ENCODE measurements around the gene C1QTNF3.

The C1QTNF3 gene

DNA sequence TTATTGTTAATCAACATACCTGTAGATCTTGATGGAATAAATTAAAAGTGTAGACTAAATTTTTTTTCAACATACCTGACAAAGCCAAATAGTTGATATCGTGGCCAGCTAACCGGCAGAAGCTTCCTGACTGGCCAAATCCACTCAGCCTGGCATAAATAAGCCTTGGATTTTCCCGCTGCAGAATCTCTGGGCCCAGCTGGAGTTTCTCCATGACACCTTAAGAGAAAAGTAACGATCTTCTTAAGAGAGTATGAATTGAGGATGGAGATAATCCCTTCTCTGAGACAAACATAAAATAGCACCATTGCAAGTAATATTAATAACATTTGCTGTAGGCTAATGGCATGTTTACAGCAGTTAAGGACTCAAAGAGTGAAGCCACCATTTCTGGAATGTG is 37.3 kb downstream of the C1QTNF3 start:
- ATAC-seq (ENCODE audit: low read depth) = no peak
- no peaks in the 10 kb centered on the region for H3K36me3 ChIP-seq (ENCODE audit: low read depth)
- H3K9me3 ChIP-seq (ENCODE audit: severe bottlenecking) = no peaks in the 10 kb centered on the region
- no peak overlapping the region for H3K27ac ChIP-seq (ENCODE audit: poor library complexity, severe bottlenecking)
- H3K4me3 ChIP-seq (ENCODE audit: severe bottlenecking) = no peak overlapping the region
- no peaks in the 10 kb centered on the region for H3K27me3 ChIP-seq (ENCODE audit: insufficient read depth, poor library complexity, severe bottlenecking)
- DNase-seq (ENCODE audit: low spot score) = no peak
- TF ChIP-seq, protein P1, sequence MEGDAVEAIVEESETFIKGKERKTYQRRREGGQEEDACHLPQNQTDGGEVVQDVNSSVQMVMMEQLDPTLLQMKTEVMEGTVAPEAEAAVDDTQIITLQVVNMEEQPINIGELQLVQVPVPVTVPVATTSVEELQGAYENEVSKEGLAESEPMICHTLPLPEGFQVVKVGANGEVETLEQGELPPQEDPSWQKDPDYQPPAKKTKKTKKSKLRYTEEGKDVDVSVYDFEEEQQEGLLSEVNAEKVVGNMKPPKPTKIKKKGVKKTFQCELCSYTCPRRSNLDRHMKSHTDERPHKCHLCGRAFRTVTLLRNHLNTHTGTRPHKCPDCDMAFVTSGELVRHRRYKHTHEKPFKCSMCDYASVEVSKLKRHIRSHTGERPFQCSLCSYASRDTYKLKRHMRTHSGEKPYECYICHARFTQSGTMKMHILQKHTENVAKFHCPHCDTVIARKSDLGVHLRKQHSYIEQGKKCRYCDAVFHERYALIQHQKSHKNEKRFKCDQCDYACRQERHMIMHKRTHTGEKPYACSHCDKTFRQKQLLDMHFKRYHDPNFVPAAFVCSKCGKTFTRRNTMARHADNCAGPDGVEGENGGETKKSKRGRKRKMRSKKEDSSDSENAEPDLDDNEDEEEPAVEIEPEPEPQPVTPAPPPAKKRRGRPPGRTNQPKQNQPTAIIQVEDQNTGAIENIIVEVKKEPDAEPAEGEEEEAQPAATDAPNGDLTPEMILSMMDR (IDR thresholded peaks at IDR 0.05; ENCODE audit: poor library complexity, severe bottlenecking) = no peak
- H3K4me1 ChIP-seq (ENCODE audit: insufficient read depth, poor library complexity, severe bottlenecking) = peaks cover 6% of the 10 kb centered on the region

DNA sequence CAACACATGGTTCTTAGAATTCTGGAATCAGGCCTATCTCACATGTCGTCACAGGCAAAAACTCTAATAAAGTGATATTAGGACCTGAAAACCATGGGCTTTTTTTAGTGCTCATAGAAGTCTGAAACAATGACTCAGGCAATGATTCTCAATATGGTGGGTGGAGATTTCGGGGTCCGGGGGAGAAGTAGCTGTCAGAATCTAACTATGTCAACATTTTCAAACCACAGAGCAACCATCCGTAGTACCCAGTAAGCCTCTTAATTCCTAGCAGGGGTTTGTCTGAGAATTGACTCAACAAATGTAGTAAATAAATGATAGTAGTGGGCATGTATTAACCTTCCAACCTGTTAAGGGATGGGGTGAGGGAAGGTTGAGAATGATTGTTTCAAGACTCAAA is 37.8 kb downstream of the C1QTNF3 start:
- DNase-seq (ENCODE audit: low spot score) (no peak), ATAC-seq (ENCODE audit: low read depth) (no peak)
- H3K27me3 ChIP-seq (ENCODE audit: insufficient read depth, poor library complexity, severe bottlenecking) = no peaks in the 10 kb centered on the region
- H3K4me3 ChIP-seq (ENCODE audit: severe bottlenecking) = no peak overlapping the region
- no peaks in the 10 kb centered on the region for H3K36me3 ChIP-seq (ENCODE audit: low read depth)
- TF ChIP-seq, protein P1 (IDR thresholded peaks at IDR 0.05; ENCODE audit: poor library complexity, severe bottlenecking) = no peak
- H3K27ac ChIP-seq (ENCODE audit: poor library complexity, severe bottlenecking) = no peak overlapping the region
- no peaks in the 10 kb centered on the region for H3K9me3 ChIP-seq (ENCODE audit: severe bottlenecking)
- peaks cover 6% of the 10 kb centered on the region for H3K4me1 ChIP-seq (ENCODE audit: insufficient read depth, poor library complexity, severe bottlenecking)

DNA sequence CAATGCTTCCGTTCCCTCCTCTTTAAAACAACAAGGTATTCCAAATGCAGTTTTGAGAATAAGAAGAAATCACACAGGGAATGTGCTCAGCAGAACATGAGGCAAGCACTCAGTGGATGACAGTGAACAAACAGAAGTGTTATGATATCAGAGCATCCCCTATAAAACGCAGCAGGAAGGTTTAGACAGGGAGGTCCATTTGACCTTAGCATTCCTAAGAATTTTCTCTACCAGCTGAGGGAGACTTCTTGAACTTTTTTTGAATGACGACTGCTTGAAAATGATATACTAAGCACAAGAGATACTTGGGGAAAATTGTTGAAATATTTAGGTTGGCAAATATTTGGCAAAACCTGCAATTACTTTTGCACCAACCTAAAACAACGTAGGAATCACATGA is 39.1 kb downstream of the C1QTNF3 start:
- H3K4me3 ChIP-seq (ENCODE audit: severe bottlenecking) = no peak overlapping the region
- H3K9me3 ChIP-seq (ENCODE audit: severe bottlenecking) = no peaks in the 10 kb centered on the region
- ATAC-seq (ENCODE audit: low read depth) (no peak), DNase-seq (ENCODE audit: low spot score) (no peak)
- TF ChIP-seq, protein P1 (IDR thresholded peaks at IDR 0.05; ENCODE audit: poor library complexity, severe bottlenecking) = no peak
- H3K27me3 ChIP-seq (ENCODE audit: insufficient read depth, poor library complexity, severe bottlenecking) = no peaks in the 10 kb centered on the region
- no peaks in the 10 kb centered on the region for H3K36me3 ChIP-seq (ENCODE audit: low read depth)
- peaks cover 2% of the 10 kb centered on the region for H3K4me1 ChIP-seq (ENCODE audit: insufficient read depth, poor library complexity, severe bottlenecking)
- H3K27ac ChIP-seq (ENCODE audit: poor library complexity, severe bottlenecking) = no peak overlapping the region

DNA sequence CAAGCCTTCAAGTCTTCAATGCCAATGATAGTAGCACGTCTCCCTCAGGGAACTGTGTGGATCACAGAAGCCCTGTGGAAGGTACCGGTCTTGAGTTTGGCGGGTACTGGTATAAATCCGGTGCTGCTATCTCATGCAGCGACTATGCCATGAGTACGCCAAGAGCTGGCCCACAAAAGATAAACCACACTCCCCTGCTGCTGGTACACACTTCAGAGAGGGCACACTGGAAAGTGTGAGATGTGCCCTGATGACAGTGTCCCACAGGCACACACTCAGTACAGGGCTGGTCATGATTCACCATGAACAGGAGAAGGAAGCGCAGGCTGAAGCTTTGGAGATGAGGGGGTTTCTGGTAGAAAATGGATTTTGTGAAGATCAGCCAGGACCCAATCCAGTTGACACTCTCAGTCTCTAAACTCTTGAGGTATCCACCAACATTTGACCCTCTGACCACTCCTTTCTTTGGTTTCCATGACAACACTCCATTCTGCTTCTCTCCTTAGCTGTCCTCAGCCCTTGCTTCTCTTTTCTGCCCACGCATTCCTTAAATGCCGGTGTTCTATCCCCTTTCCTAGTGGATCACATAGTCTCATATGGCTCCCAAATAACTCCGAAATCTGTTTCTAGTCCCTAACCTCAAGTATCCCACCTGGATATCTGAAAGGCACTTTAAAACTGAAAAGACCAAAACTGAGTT is 40.2 kb downstream of the C1QTNF3 start:
- Histone ChIP-seq H3K9me3 (ENCODE audit: severe bottlenecking) (peaks cover under 1% of the 10 kb centered on the region), H3K4me3 (ENCODE audit: severe bottlenecking) (no peak overlapping the region), H3K4me1 (ENCODE audit: insufficient read depth, poor library complexity, severe bottlenecking) (no peaks in the 10 kb centered on the region), H3K36me3 (ENCODE audit: low read depth) (0 out of 2 replicates have a peak, but pooled peaks cover under 1% of the 10 kb centered on the region), H3K27me3 (ENCODE audit: insufficient read depth, poor library complexity, severe bottlenecking) (no peaks in the 10 kb centered on the region), H3K27ac (ENCODE audit: poor library complexity, severe bottlenecking) (no peak overlapping the region)
- DNase-seq (ENCODE audit: low spot score) (no peak), ATAC-seq (ENCODE audit: low read depth) (no peak)
- TF ChIP-seq, protein P1 (IDR thresholded peaks at IDR 0.05; ENCODE audit: poor library complexity, severe bottlenecking) = no peak

DNA sequence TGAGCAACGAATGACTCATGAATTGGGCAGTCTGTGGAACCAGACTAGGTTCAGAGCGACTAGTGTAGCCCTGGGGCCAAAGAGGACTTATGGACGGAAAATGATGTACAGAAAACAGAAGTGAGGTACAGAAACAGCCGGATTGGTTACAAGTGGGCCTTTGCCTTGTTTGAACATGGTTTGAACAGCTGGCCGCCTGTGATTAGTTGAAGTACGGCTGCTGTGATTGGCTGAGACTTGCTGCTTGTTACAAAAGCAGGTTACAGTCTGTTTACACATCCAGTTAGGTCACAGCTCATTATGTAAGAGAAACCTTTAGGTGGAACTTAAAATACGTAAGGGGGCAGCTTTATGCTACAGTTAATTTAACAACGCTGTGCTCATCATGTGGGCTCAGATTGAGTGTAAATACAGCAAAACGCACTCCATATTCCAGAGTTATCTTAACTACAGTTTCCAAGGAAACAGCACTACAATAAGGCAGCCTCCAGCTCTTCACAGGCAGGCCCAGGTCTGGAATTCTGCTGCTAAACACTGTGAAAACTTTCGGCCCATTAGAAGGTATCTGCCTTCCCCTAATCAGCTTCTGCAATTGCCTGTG is 41.7 kb downstream of the C1QTNF3 start:
- Histone ChIP-seq H3K36me3 (ENCODE audit: low read depth) (0 out of 2 replicates have a peak, but pooled peaks cover 3% of the 10 kb centered on the region), H3K9me3 (ENCODE audit: severe bottlenecking) (peaks cover 2% of the 10 kb centered on the region), H3K4me1 (ENCODE audit: insufficient read depth, poor library complexity, severe bottlenecking) (no peaks in the 10 kb centered on the region), H3K27ac (ENCODE audit: poor library complexity, severe bottlenecking) (no peak overlapping the region), H3K27me3 (ENCODE audit: insufficient read depth, poor library complexity, severe bottlenecking) (no peaks in the 10 kb centered on the region), H3K4me3 (ENCODE audit: severe bottlenecking) (no peak overlapping the region)
- DNase-seq (ENCODE audit: low spot score) (no peak), ATAC-seq (ENCODE audit: low read depth) (no peak)
- TF ChIP-seq, protein P1 (IDR thresholded peaks at IDR 0.05; ENCODE audit: poor library complexity, severe bottlenecking) = no peak

Measured in RWPE2 (cell line).